ENCODE measurements around the gene ALDH3B2.

ALDH3B2 gene

GRCh38 chr11:67630228-67630942 lies 44.0 kb downstream of the ALDH3B2 start (continued):
- TF ChIP-seq ZNF488 (tag by site-specific recombination; IDR thresholded peaks at IDR 0.05): no peak
- peak; percentile 80; the same call in 1 of the 2 replicates for TF ChIP-seq ZNF501 (tag by site-specific recombination; IDR thresholded peaks at IDR 0.05)
- TF ChIP-seq ZNF596 (tag by site-specific recombination; IDR thresholded peaks at IDR 0.05): no peak
- no peak for TF ChIP-seq ZSCAN5A (tag by site-specific recombination; IDR thresholded peaks at IDR 0.05)
- TF ChIP-seq YY2 (tag by site-specific recombination; IDR thresholded peaks at IDR 0.05): no peak
- TF ChIP-seq ZNF335 (tag by site-specific recombination; conservative IDR thresholded peaks at IDR 0.05): peak; percentile 91
- peak; percentile 71 for TF ChIP-seq ZBTB10 (tag by site-specific recombination; IDR thresholded peaks at IDR 0.05)
- no peak for TF ChIP-seq ZNF280D (tag by site-specific recombination; IDR thresholded peaks at IDR 0.05)
- TF ChIP-seq BCL11A (tag by site-specific recombination; IDR thresholded peaks at IDR 0.05; ENCODE audit: low read depth): peak; percentile 72
- peak; percentile 98 for TF ChIP-seq BCL11B (tag by site-specific recombination; IDR thresholded peaks at IDR 0.05; ENCODE audit: low read depth)
- TF ChIP-seq ZNF302 (tag by site-specific recombination; IDR thresholded peaks at IDR 0.05; ENCODE audit: low read depth): no peak
- no peak for TF ChIP-seq HOXC10 (CRISPR knock-in tag; IDR thresholded peaks at IDR 0.05)
- TF ChIP-seq ZNF404 (tag by site-specific recombination; IDR thresholded peaks at IDR 0.05): no peak
- no peak for TF ChIP-seq ZNF266 (tag by site-specific recombination; IDR thresholded peaks at IDR 0.05; ENCODE audit: low read depth)
- peak; percentile 42; the same call in 1 of the 2 replicates for TF ChIP-seq ZNF391 (tag by site-specific recombination; IDR thresholded peaks at IDR 0.05; ENCODE audit: borderline replicate concordance, low read depth)
- TF ChIP-seq SP7 (tag by site-specific recombination; IDR thresholded peaks at IDR 0.05): peak; percentile 72
- peak; percentile 55; the same call in 1 of the 2 replicates for TF ChIP-seq ZNF2 (tag by site-specific recombination; IDR thresholded peaks at IDR 0.05)
- TF ChIP-seq ZNF624 (tag by site-specific recombination; IDR thresholded peaks at IDR 0.05): no peak
- TF ChIP-seq ZFP69B (tag by site-specific recombination; IDR thresholded peaks at IDR 0.05): 0 out of 2 replicates have a peak, but pooled peaks have one; percentile 29
- 0 out of 2 replicates have a peak, but pooled peaks have one; percentile 29 for TF ChIP-seq ZNF777 (tag by site-specific recombination; IDR thresholded peaks at IDR 0.05; ENCODE audit: borderline replicate concordance)
- TF ChIP-seq PATZ1 (tag by site-specific recombination; IDR thresholded peaks at IDR 0.05): peak; percentile 39
- no peak for TF ChIP-seq ZNF626 (tag by site-specific recombination; IDR thresholded peaks at IDR 0.05)
- no peak for TF ChIP-seq ZBTB21 (tag by site-specific recombination; IDR thresholded peaks at IDR 0.05)
- peak; percentile 64 for TF ChIP-seq ZEB2 (tag by site-specific recombination; IDR thresholded peaks at IDR 0.05)
- TF ChIP-seq ZBTB17 (tag by site-specific recombination; IDR thresholded peaks at IDR 0.05): peak; percentile 92
- TF ChIP-seq ZNF426 (tag by site-specific recombination; IDR thresholded peaks at IDR 0.05): no peak
- TF ChIP-seq ZNF654 (tag by site-specific recombination; IDR thresholded peaks at IDR 0.05; ENCODE audit: low read depth): peak; percentile 48
- TF ChIP-seq REPIN1 (tag by site-specific recombination; IDR thresholded peaks at IDR 0.05; ENCODE audit: low read depth): peak; percentile 72; the same call in 1 of the 2 replicates
